GM23338 (cell line): ENCODE measurements around the gene EPS8L2. TPM values are rescaled to one million over a fixed set of nuclear protein-coding genes. Genes with fewer than 3 reads are reported as not detected.
A peak's percentile ranks its signal among the peaks of the same experiment; 100 is the strongest.

ENCODE experiments used
- ATAC-seq: fragments of 200-7000 bp; cut with Tn5 transposase; 3 replicates; pipeline ENCODE4 v1.9.1; 2020
- DNase-seq: peaks from one replicate; pipeline ENCODE4 v3.0.0-alpha.2; 2015; ENCODE audit warnings: low spot score
- H2AFZ ChIP-seq: fragments of 200-600 bp; sonication (generic); 2 replicates; pipeline ENCODE4 v1.8.0; 2016; ENCODE audit warnings: antibody characterized with exemption, mild to moderate bottlenecking, moderate library complexity
- H3F3A ChIP-seq: fragments of 200-600 bp; sonication (generic); replicated peaks from 2 replicates; pipeline ENCODE4 v1.8.0; 2017; ENCODE audit warnings: antibody characterized with exemption, mixed run types, low read depth
- H3K27ac ChIP-seq: fragments of 200-600 bp; sonication (generic); 2 replicates; pipeline ENCODE4 v1.6.1; 2016; ENCODE audit warnings: low read depth
- H3K27me3 ChIP-seq: fragments of 200-600 bp; sonication (generic); 2 replicates; pipeline ENCODE4 v1.8.0; 2016; ENCODE audit warnings: mild to moderate bottlenecking, mixed run types, moderate library complexity; ENCODE audit not compliant: insufficient read depth
- H3K36me3 ChIP-seq: fragments of 200-600 bp; sonication (generic); 2 replicates; pipeline ENCODE4 v1.8.0; 2016; ENCODE audit warnings: mild to moderate bottlenecking; ENCODE audit not compliant: insufficient read depth
- H3K4me1 ChIP-seq: fragments of 200-600 bp; sonication (generic); 2 replicates; pipeline ENCODE4 v1.8.0; 2016; ENCODE audit warnings: mild to moderate bottlenecking, moderate library complexity; ENCODE audit not compliant: insufficient read depth
- H3K4me2 ChIP-seq: fragments of 200-600 bp; sonication (generic); 2 replicates; pipeline ENCODE4 v1.7.1; 2017; ENCODE audit warnings: mixed run types
- H3K4me3 ChIP-seq: fragments of 200-600 bp; sonication (generic); 2 replicates; pipeline ENCODE4 v1.6.1; 2016; ENCODE audit warnings: mixed run types
- H3K79me2 ChIP-seq: fragments of 200-600 bp; sonication (generic); replicated peaks from 2 replicates; pipeline ENCODE4 v1.8.0; 2017; ENCODE audit warnings: mild to moderate bottlenecking; ENCODE audit not compliant: insufficient read depth
- H3K9me2 ChIP-seq: fragments of 200-600 bp; sonication (generic); 2 replicates; pipeline ENCODE4 v1.8.0; 2017; ENCODE audit not compliant: insufficient read depth
- H4K20me1 ChIP-seq: fragments of 200-600 bp; sonication (generic); replicated peaks from 2 replicates; pipeline ENCODE4 v1.8.0; 2017; ENCODE audit warnings: mild to moderate bottlenecking; ENCODE audit not compliant: insufficient read depth
- H3K27ac Mint-ChIP-seq: 2 replicates; pipeline ENCODE4 v1.8.0; 2020; ENCODE audit warnings: inconsistent platforms, mild to moderate bottlenecking, moderate library complexity, mixed read lengths
- H3K27me3 Mint-ChIP-seq: 3 replicates; pipeline ENCODE4 v1.8.0; 2022; ENCODE audit warnings: low read depth, mild to moderate bottlenecking, moderate library complexity, mixed read lengths, inconsistent platforms; ENCODE audit not compliant: insufficient read depth, poor library complexity
- H3K36me3 Mint-ChIP-seq: 3 replicates; pipeline ENCODE4 v1.8.0; 2021; ENCODE audit warnings: low read depth, mild to moderate bottlenecking, inconsistent platforms, moderate library complexity, mixed read lengths
- H3K4me1 Mint-ChIP-seq: 3 replicates; pipeline ENCODE4 v1.8.0; 2020; ENCODE audit warnings: mild to moderate bottlenecking, inconsistent platforms, mixed read lengths
- H3K4me3 Mint-ChIP-seq: 3 replicates; pipeline ENCODE4 v1.8.0; 2021; ENCODE audit warnings: moderate library complexity, mild to moderate bottlenecking, inconsistent platforms, mixed read lengths
- H3K9me3 Mint-ChIP-seq: 3 replicates; pipeline ENCODE4 v1.8.0; 2020; ENCODE audit warnings: moderate library complexity, mild to moderate bottlenecking, inconsistent platforms, mixed read lengths
- CREB1 ChIP-seq: fragments of 250-450 bp; sonication (Bioruptor Pico); IDR thresholded peaks from 2 replicates; pipeline ENCODE4 v1.5.0; 2020; ENCODE audit warnings: low read depth, mild to moderate bottlenecking, moderate library complexity
- CTCF ChIP-seq, 2 experiments: fragments of 200-600 bp in 1 of 2; sonication (generic) in 1 of 2; conservative IDR thresholded peaks; 2 replicates each; pipeline versions ENCODE4 v1.5.1 to v1.6.1; 2016 to 2017; ENCODE audit warnings: antibody characterized with exemption in 2 of 2, low read depth in 2 of 2, mild to moderate bottlenecking in 2 of 2, moderate library complexity in 1 of 2
- ETS1 ChIP-seq: IDR thresholded peaks from 2 replicates; pipeline ENCODE4 v1.6.1; 2016; ENCODE audit warnings: antibody characterized with exemption
- JUNB ChIP-seq: IDR thresholded peaks from one replicate; pipeline ENCODE4 v1.6.1; 2016; ENCODE audit warnings: antibody characterized with exemption; ENCODE audit not compliant: unreplicated experiment
- NANOG ChIP-seq: IDR thresholded peaks from 2 replicates; pipeline ENCODE4 v1.6.1; 2016; ENCODE audit warnings: antibody characterized with exemption, borderline replicate concordance
- POLR2AphosphoS5 ChIP-seq: IDR thresholded peaks from 2 replicates; pipeline ENCODE4 v1.6.1; 2016; ENCODE audit warnings: antibody characterized with exemption, low read depth
- REST ChIP-seq: IDR thresholded peaks from one replicate; pipeline ENCODE4 v1.6.1; 2018; ENCODE audit warnings: antibody characterized with exemption; ENCODE audit not compliant: unreplicated experiment
- STAT1 ChIP-seq: IDR thresholded peaks from one replicate; pipeline ENCODE4 v1.6.1; 2016; ENCODE audit warnings: antibody characterized with exemption; ENCODE audit not compliant: unreplicated experiment
- ZNF114 ChIP-seq: fragments of 250-450 bp; sonication (Bioruptor Pico); IDR thresholded peaks from 2 replicates; pipeline ENCODE4 v1.5.0; 2020; ENCODE audit warnings: mild to moderate bottlenecking, moderate library complexity
- ZNF462 ChIP-seq: fragments of 250-450 bp; sonication (Bioruptor Pico); IDR thresholded peaks from 2 replicates; pipeline ENCODE4 v1.5.0; 2020; ENCODE audit warnings: mild to moderate bottlenecking, moderate library complexity
- polyA plus RNA-seq: library from polyadenylated mRNA; unstranded; fragments of >200 nt; fragmentation: Nextera tagmentation; extraction: Ambion mirVana; gene quantifications from 2 replicates; pipeline ENCODE4 v1.2.1, GENCODE V29; 2016
- total RNA-seq: library from RNA; depleted of rRNA; stranded (reverse); fragments of >200 nt; shearing (Covaris generic); gene quantifications from 2 replicates; pipeline ENCODE4 v1.2.3, GENCODE V29; 2014

Gene EPS8L2
- total and polyA plus RNA-seq, 2 experiments from 2014 or later: 38.7 to 59.4 TPM

- ATAC-seq (peak; percentile 55), DNase-seq (no peak)
- H3K4me1 ChIP-seq: peaks cover 11% of the 10 kb centered on the region; the same call in 1 of the 2 replicates
- H3K27me3 ChIP-seq: no peaks in the 10 kb centered on the region
- no peaks in the 10 kb centered on the region for H3K9me2 ChIP-seq
- no peak overlapping the region for H3K4me2 ChIP-seq
- peaks cover 25% of the 10 kb centered on the region for H4K20me1 ChIP-seq
- no peak overlapping the region for H2AFZ ChIP-seq
- TF ChIP-seq JUNB (no peak), ZNF462 (CRISPR knock-in tag) (no peak), POLR2AphosphoS5 (no peak), ZNF114 (CRISPR knock-in tag) (no peak), CTCF (conservative IDR thresholded peaks at IDR 0.05; ENCODE audit: low read depth in 2 of 2) (no peak), REST (no peak), ETS1 (no peak), CREB1 (CRISPR knock-in tag) (no peak), STAT1 (no peak), NANOG (no peak)
- H3K36me3 ChIP-seq: peaks cover 5% of the 10 kb centered on the region; the same call in 1 of the 2 replicates
- peaks cover 35% of the 10 kb centered on the region for H3K79me2 ChIP-seq
- Mint-ChIP-seq H3K9me3 (no peaks in the 10 kb centered on the region), H3K36me3 (peaks cover 37% of the 10 kb centered on the region), H3K27me3 (peaks cover 17% of the 10 kb centered on the region), H3K27ac (no peak overlapping the region), H3K4me1 (peaks cover 10% of the 10 kb centered on the region), H3K4me3 (no peak overlapping the region)
- no peak overlapping the region for H3K27ac ChIP-seq
- H3F3A ChIP-seq: peaks cover 10% of the 10 kb centered on the region
- no peak overlapping the region for H3K4me3 ChIP-seq
Observed at GRCh38 chr11:771617-772204, 65.7 kb downstream of the EPS8L2 start.
